ENCODE measurements around the gene NDST4. TPM values are rescaled to one million over a fixed set of nuclear protein-coding genes. Genes with fewer than 3 reads are reported as not detected.

The NDST4 gene
- polyA plus RNA-seq, 2 of the 4 experiments (the other 2 are of a cell fraction): 0.04 TPM; not detected in 1

DNA sequence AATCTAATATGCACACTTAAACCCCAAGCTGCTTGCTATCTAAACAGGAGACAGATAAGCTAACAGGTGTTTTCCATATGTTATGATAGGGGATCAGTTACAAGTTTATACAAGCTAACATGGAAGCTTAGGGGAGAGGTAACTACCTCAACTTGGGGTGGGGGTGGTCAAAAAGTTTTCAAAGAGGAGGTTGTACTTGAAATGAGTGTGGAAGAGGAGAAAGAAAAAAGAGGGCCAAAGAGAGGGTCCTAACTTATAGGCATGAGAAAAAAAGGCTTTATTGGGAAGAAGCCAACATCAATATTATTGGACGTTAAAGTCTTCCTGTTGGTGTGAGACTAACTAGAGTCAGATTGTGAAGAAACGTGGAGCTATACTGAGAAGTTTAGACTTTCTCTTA, 205.9 kb downstream of the NDST4 start:
- H3K9me3 ChIP-seq: no peaks in the 10 kb centered on the region
- H3K4me1 ChIP-seq: no peaks in the 10 kb centered on the region
- no peak for TF ChIP-seq RNF2 (IDR thresholded peaks at IDR 0.05; ENCODE audit: borderline replicate concordance, low read depth)
- no peak for TF ChIP-seq TFCP2L1 (CRISPR knock-in tag; IDR thresholded peaks at IDR 0.05)
- no peak for TF ChIP-seq ZSCAN20 (CRISPR knock-in tag; IDR thresholded peaks at IDR 0.05)
- TF ChIP-seq HOXB5 (CRISPR knock-in tag; IDR thresholded peaks at IDR 0.05): no peak
- TF ChIP-seq FOXS1 (CRISPR knock-in tag; IDR thresholded peaks at IDR 0.05): no peak
- no peak for TF ChIP-seq EHF (CRISPR knock-in tag; IDR thresholded peaks at IDR 0.05)
- no peak for TF ChIP-seq SMC3 (IDR thresholded peaks at IDR 0.05)
- no peak for TF ChIP-seq HOXA7 (CRISPR knock-in tag; IDR thresholded peaks at IDR 0.05)
- TF ChIP-seq MAFK (IDR thresholded peaks at IDR 0.05; ENCODE audit: partially characterized antibody): no peak
- no peak for TF ChIP-seq GATA3 (IDR thresholded peaks at IDR 0.05; ENCODE audit: borderline replicate concordance)
- ChIA-PET POLR2A (no interaction called here), CTCF (no interaction called here)
- DNase-seq (ENCODE audit: low read depth in 1 of 2, low spot score in 1 of 2): no peak
- ATAC-seq: no peak
- 18% methylated on average over 2 of the region's 2 CpGs for WGBS (ENCODE audit: missing lambda C conversion rate)
- no peak overlapping the region for H3K27ac ChIP-seq
- no peak overlapping the region for H3K4me3 ChIP-seq
- no peak overlapping the region for H3K4me2 ChIP-seq
- FAIRE-seq: no peak

GRCh38 chr4:114905017-114905416, 208.4 kb downstream of the NDST4 start:
- TF ChIP-seq, protein P1, sequence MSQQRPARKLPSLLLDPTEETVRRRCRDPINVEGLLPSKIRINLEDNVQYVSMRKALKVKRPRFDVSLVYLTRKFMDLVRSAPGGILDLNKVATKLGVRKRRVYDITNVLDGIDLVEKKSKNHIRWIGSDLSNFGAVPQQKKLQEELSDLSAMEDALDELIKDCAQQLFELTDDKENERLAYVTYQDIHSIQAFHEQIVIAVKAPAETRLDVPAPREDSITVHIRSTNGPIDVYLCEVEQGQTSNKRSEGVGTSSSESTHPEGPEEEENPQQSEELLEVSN (IDR thresholded peaks at IDR 0.05; ENCODE audit: borderline replicate concordance, low read depth): no peak
- TF ChIP-seq GATA3 (IDR thresholded peaks at IDR 0.05; ENCODE audit: borderline replicate concordance) (no peak), RCOR1 (IDR thresholded peaks at IDR 0.05; ENCODE audit: low read depth, low read length) (no peak), ESRRA (IDR thresholded peaks at IDR 0.05; ENCODE audit: borderline replicate concordance, low read length) (no peak), NFE2L2 (conservative IDR thresholded peaks at IDR 0.05; ENCODE audit: low read length) (no peak), ZC3H11A (IDR thresholded peaks at IDR 0.05) (no peak), ZFP36 (IDR thresholded peaks at IDR 0.05; ENCODE audit: borderline replicate concordance, partially characterized antibody) (no peak), RARB (CRISPR knock-in tag; IDR thresholded peaks at IDR 0.05) (no peak)
- ATAC-seq: no peak
- no peak for DNase-seq (ENCODE audit: low read depth in 1 of 2, low spot score in 1 of 2)

DNA sequence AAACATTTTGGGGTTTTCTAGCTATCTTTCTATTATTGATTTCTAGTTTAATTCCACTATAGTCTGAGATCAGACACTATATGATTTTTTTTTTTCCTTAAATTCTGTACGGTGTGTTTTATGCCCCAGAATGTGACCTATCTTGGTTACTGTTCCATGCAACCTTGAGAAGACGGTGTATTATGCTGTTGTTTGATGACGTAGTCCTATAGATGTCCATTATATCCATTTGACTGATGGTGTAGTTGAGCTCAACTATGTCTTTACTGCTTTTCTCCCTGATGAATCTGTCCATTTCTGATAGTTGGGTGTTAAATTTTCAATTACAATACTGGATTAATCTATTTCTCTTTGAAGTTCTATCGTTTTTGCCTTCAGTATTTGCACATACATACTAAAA, 212.5 kb downstream of the NDST4 start:
- DNase-seq (ENCODE audit: low read depth in 1 of 2, low spot score in 1 of 2) (no peak), FAIRE-seq (no peak)
- CTCF ChIA-PET: no interaction called here

More at GRCh38 chr4:114905017-114905416, 208.4 kb downstream of the NDST4 start:
- H3K27ac ChIP-seq: no peak overlapping the region
- no peak for FAIRE-seq
- ChIA-PET CTCF (no interaction called here), POLR2A (no interaction called here)
- H3K4me1 ChIP-seq: no peaks in the 10 kb centered on the region
- H3K9me3 ChIP-seq: no peaks in the 10 kb centered on the region
- no peak overlapping the region for H3K4me2 ChIP-seq
- H3K4me3 ChIP-seq: no peak overlapping the region

More for the DNA sequence above, 212.5 kb downstream of the NDST4 start:
- Histone ChIP-seq H3K4me3 (no peak overlapping the region), H3K4me1 (no peaks in the 10 kb centered on the region), H3K27ac (no peak overlapping the region), H3K4me2 (no peak overlapping the region), H3K9me3 (no peaks in the 10 kb centered on the region)
- POLR2A ChIA-PET: no interaction called here
- WGBS (ENCODE audit: missing lambda C conversion rate): 25% methylated on average over 4 of the region's 4 CpGs
- no peak for ATAC-seq
- no peak for TF ChIP-seq RAD21 (conservative IDR thresholded peaks at IDR 0.05 in 1 of 2, IDR thresholded peaks at IDR 0.05 in 1 of 2)
- no peak for TF ChIP-seq SMC3 (IDR thresholded peaks at IDR 0.05)
- TF ChIP-seq MYC (IDR thresholded peaks at IDR 0.05; ENCODE audit: borderline replicate concordance, low read length): no peak
- TF ChIP-seq NR3C1 (IDR thresholded peaks at IDR 0.05): no peak
- no peak for TF ChIP-seq CBX8 (IDR thresholded peaks at IDR 0.05)
- TF ChIP-seq ZNF302 (CRISPR knock-in tag; IDR thresholded peaks at IDR 0.05): no peak
- TF ChIP-seq POLR2AphosphoS2 (conservative IDR thresholded peaks at IDR 0.05; ENCODE audit: low read length): no peak
- no peak for TF ChIP-seq JUNB (IDR thresholded peaks at IDR 0.05)
- no peak for TF ChIP-seq EHF (CRISPR knock-in tag; IDR thresholded peaks at IDR 0.05)
- TF ChIP-seq RCOR1 (IDR thresholded peaks at IDR 0.05; ENCODE audit: low read depth, low read length): no peak
- TF ChIP-seq RFX5 (IDR thresholded peaks at IDR 0.05): no peak
- no peak for TF ChIP-seq POLR2A (IDR thresholded peaks at IDR 0.05; ENCODE audit: low read length)
- TF ChIP-seq HOXB5 (CRISPR knock-in tag; IDR thresholded peaks at IDR 0.05): no peak
- no peak for TF ChIP-seq ESRRA (IDR thresholded peaks at IDR 0.05; ENCODE audit: borderline replicate concordance, low read length)
- TF ChIP-seq, protein P1 (IDR thresholded peaks at IDR 0.05; ENCODE audit: borderline replicate concordance, low read depth): no peak
- TF ChIP-seq EP300 (IDR thresholded peaks at IDR 0.05): no peak
- TF ChIP-seq BHLHE40 (IDR thresholded peaks at IDR 0.05; ENCODE audit: low read depth, low read length): no peak
- TF ChIP-seq HES2 (IDR thresholded peaks at IDR 0.05): no peak
- TF ChIP-seq SREBF2 (IDR thresholded peaks at IDR 0.05): no peak
